ENCODE results near the gene IGSF6. TPM values are rescaled to one million over a fixed set of nuclear protein-coding genes. Genes with fewer than 3 reads are reported as not detected.

Gene IGSF6
- total and polyA plus RNA-seq, 12 donors: 0.55 to 14.5 (median 1.7) TPM

DNA sequence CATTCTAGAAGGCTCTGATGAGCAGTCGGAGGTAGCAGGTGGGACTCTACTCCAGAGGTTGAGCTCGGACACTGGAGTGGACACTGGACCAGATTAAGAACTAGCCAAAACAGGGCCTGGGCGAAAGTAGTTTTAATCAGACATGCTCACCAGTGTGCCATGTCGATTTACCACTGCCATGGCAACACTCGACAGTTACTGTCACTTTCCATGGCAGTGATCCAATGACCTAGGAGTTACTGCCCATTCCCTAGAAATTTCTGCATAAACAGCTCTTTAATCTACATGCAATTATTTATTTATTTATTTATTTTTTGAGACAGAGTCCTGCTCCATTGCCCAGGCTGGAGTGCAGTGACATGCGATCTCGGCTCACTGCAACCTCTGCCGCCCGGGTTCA, 60.2 kb downstream of the IGSF6 start:
- Histone ChIP-seq H3K4me3 (no peak overlapping the region), H3K9me3 (no peaks in the 10 kb centered on the region), H3K36me3 (no peaks in the 10 kb centered on the region), H3K27ac (no peak overlapping the region), H3K4me1 (peaks cover 0 to 32% (median 0%) of the 10 kb centered on the region in 9 donors), H3K27me3 (no peaks in the 10 kb centered on the region)
- DNase-seq (no peak), ATAC-seq (no peak)
- intact Hi-C loops (cut with DNase I): no loop called here
- 86% methylated on average over 9 of the region's 9 CpGs for WGBS, 2 donors
- TF ChIP-seq, protein P1, sequence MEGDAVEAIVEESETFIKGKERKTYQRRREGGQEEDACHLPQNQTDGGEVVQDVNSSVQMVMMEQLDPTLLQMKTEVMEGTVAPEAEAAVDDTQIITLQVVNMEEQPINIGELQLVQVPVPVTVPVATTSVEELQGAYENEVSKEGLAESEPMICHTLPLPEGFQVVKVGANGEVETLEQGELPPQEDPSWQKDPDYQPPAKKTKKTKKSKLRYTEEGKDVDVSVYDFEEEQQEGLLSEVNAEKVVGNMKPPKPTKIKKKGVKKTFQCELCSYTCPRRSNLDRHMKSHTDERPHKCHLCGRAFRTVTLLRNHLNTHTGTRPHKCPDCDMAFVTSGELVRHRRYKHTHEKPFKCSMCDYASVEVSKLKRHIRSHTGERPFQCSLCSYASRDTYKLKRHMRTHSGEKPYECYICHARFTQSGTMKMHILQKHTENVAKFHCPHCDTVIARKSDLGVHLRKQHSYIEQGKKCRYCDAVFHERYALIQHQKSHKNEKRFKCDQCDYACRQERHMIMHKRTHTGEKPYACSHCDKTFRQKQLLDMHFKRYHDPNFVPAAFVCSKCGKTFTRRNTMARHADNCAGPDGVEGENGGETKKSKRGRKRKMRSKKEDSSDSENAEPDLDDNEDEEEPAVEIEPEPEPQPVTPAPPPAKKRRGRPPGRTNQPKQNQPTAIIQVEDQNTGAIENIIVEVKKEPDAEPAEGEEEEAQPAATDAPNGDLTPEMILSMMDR (IDR thresholded peaks at IDR 0.05): no peak

DNA sequence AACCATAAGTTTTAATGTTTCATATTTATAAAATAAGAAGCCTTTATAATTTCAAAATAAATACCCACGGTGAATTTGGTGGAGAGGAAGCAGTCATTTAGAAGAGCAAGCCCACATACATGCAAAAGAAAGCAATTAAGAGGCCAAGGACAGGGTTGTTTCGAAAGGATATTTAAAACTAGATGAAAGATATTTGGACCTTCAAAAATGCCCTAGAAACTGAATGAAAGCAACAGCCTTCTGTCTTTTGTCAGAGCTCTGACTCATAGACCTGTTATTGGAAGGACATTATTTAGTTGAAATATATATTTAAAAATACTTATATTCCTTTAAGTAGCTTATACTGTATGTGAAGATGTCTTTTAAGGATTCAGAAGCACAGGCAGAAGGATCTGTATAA, 61.6 kb downstream of the IGSF6 start:
- no peak for DNase-seq
- Histone ChIP-seq H3K27me3 (no peaks in the 10 kb centered on the region), H3K27ac (no peak overlapping the region), H3K9me3 (no peaks in the 10 kb centered on the region), H3K36me3 (no peaks in the 10 kb centered on the region), H3K4me3 (no peak overlapping the region), H3K4me1 (peaks cover 0 to 32% (median 0%) of the 10 kb centered on the region in 9 donors)
- intact Hi-C loops (cut with DNase I): no loop called here
- TF ChIP-seq, protein P1 (IDR thresholded peaks at IDR 0.05): no peak
- 66 to 80% methylated on average over 2 of the region's 2 CpGs for WGBS, 2 donors
- ATAC-seq: no peak

DNA sequence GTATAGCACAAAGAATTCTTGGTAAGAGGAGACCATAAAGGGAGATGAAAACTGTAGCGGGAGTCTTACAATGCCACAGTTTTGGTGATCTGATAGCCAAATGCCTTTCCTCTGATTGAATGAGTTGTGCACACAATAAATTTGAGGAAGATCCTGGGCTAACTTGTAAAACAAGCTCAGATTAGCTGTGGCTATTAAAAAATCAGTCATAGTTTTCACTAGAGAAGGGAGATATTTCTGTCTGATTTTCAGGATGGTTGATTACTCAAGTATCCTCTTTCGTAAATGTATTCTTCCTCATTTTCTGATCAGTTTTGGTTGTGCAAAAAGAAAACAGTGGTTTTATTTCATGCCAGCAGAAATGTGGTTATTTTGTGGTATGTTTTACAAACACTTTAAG, 62.1 kb downstream of the IGSF6 start:
- intact Hi-C loops (cut with DNase I): no loop called here
- Histone ChIP-seq H3K27me3 (no peaks in the 10 kb centered on the region), H3K4me1 (peaks cover 0 to 32% (median 0%) of the 10 kb centered on the region in 9 donors), H3K27ac (peak overlapping the region in 1 of 10 donors; percentile 10), H3K36me3 (no peaks in the 10 kb centered on the region), H3K4me3 (no peak overlapping the region), H3K9me3 (no peaks in the 10 kb centered on the region)
- DNase-seq (no peak), ATAC-seq (no peak)
- 84 to 87% methylated on average over 2 of the region's 2 CpGs for WGBS, 2 donors
- TF ChIP-seq, protein P1 (IDR thresholded peaks at IDR 0.05): no peak

DNA sequence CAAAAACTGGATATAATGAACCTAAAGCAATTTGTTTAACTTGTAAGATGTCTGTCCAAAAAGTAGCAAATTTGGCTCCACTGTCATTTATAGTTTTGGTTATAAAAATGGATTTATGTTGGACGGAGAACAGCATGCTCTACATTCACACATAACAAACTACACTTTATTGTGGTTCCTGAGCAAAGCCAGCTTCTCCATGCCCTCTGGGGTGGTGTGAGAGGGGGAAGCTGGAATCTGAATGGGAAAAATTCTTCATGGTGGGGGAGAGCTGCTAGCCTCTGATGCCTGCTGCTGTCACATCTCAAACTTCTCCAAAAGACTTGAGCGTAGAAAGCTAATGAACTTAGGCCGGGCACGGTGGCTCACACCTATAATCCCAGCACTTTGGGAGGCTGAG, 62.9 kb downstream of the IGSF6 start:
- Histone ChIP-seq H3K4me1 (peaks cover 0 to 32% (median 0%) of the 10 kb centered on the region in 9 donors), H3K36me3 (no peaks in the 10 kb centered on the region), H3K9me3 (no peaks in the 10 kb centered on the region), H3K27ac (peak overlapping the region in 1 of 10 donors; percentile 10), H3K4me3 (no peak overlapping the region), H3K27me3 (no peaks in the 10 kb centered on the region)
- WGBS, 2 donors: 79 to 87% methylated on average over 4 of the region's 4 CpGs
- intact Hi-C loops (cut with DNase I): loop anchor here in 3 of 10 donors (10.0 kb wide), 2 partner anchors 45 to 55 kb away; no protein-coding TSS in a partner anchor
- no peak for ATAC-seq
- no peak for DNase-seq
- TF ChIP-seq, protein P1 (IDR thresholded peaks at IDR 0.05): no peak

Other genes with a start within 250 kb of the IGSF6 start
- 10 to 100 TPM; 48.3 to 66.0 (median 52.4) TPM for gene METTL9, start 53.0 kb downstream of the IGSF6 start, total RNA-seq
- 10 to 100 TPM; 11.9 to 35.7 TPM for gene METTL9, start 53.0 kb downstream of the IGSF6 start, polyA plus RNA-seq
- gene OTOA, start 11.4 kb upstream of the IGSF6 start, total RNA-seq: under 1 TPM in 5 of 10 donors, not detected in 5; 0.06 to 0.21 (median 0.07) TPM
- under 1 TPM in 1 of 2 donors, not detected in 1; 0.07 TPM for gene OTOA, start 11.4 kb upstream of the IGSF6 start, polyA plus RNA-seq
- 10 to 100 TPM; 26.1 to 43.8 (median 31.2) TPM for gene NPIPB4, start 205.1 kb upstream of the IGSF6 start, total RNA-seq
- gene NPIPB4, start 205.1 kb upstream of the IGSF6 start, polyA plus RNA-seq: 10 to 100 TPM in 1 of 2 donors, 1 to 10 TPM in 1; 6.9 to 29.0 TPM